Skeletal muscle tissue (tissue), 4 donors: ENCODE measurements around the gene SLX9. TPM values are rescaled to one million over a fixed set of nuclear protein-coding genes. Genes with fewer than 3 reads are reported as not detected.

Source experiments
- H3K27ac ChIP-seq: one replicate; pipeline ENCODE4 v1.7.0; 2013; ENCODE audit warnings: mild to moderate bottlenecking, low read depth, low read length, inconsistent platforms
- H3K27me3 ChIP-seq, 3 donors: one replicate each; pipeline ENCODE4 v1.7.0; 2013; ENCODE audit warnings: low read length in 3 of 3; ENCODE audit not compliant: control insufficient read depth in 3 of 3, insufficient read depth in 3 of 3
- H3K36me3 ChIP-seq, 3 donors: one replicate each; pipeline ENCODE4 v1.7.0; 2013; ENCODE audit warnings: low read length in 3 of 3; ENCODE audit not compliant: control insufficient read depth in 3 of 3, insufficient read depth in 3 of 3
- H3K4me1 ChIP-seq, 3 donors: one replicate each; pipeline ENCODE4 v1.7.0; 2013; ENCODE audit warnings: low read length in 3 of 3, mild to moderate bottlenecking in 3 of 3; ENCODE audit not compliant: control insufficient read depth in 3 of 3, insufficient read depth in 3 of 3
- H3K4me3 ChIP-seq, 3 donors: one replicate each; pipeline ENCODE4 v1.7.0; 2013; ENCODE audit warnings: low read length in 3 of 3
- H3K9ac ChIP-seq, 3 donors: one replicate each; pipeline ENCODE4 v1.7.0; 2013; ENCODE audit warnings: low read length in 3 of 3, mild to moderate bottlenecking in 3 of 3, moderate library complexity in 2 of 3, low read depth in 1 of 3
- H3K9me3 ChIP-seq, 3 donors: one replicate each; pipeline ENCODE4 v1.7.0; 2013; ENCODE audit warnings: low read length in 3 of 3; ENCODE audit not compliant: control insufficient read depth in 3 of 3
- total RNA-seq: library from RNA; depleted of rRNA; stranded (reverse); fragments of >200 nt; gene quantifications from one replicate; pipeline ENCODE4 v1.2.3, GENCODE V29; 2014
- donor health status: Osteomylitis.

SLX9 gene
- total RNA-seq, 1 donor from 2014 or later = 10.4 TPM

DNA sequence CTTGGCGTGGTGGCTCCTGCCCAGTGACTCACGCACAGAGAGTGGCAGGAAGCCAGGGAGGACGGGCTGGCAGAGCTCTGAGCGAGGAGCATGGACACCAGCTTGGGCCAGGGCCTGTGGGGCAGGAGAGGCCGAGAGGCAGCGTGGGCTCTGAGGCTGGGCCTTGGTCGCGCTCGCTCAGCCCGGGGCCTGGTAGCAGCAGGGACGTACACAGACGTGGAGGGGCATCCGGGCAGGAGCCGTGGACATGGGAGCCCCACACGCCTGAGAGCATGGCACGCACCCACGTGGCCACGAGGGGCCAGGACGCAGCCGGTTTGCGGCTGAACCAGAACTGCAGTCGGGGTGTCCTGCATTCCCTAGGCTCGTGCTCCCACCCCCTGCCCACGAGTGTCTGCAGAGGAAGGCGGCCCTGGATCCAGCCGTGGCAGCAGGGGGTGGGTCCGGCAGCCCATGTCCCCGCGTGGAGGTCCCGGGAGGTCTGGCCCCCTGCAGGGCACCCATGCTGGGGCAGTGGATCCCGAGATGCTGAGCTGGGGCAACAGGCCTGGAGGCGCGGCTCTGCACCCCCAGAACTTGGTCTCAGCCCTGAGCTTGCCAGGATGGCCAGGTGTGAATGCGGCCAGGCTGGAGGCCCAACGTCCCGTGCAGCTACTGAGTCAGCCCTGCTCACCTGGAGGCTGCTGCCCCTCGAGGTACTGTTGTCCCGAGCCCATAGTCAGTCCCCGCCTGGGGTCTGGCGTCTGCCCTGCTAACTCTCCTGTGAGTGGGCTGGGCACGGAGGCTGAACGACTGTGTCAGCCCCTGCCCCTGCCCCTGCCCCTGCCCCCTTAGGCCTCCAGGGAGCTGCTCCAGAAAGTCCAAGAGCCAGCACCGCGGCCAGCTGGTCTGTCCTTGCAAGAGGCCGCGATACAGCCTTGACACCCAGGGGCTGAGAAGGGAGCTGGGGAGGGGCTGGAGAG lies 61.6 kb downstream of the SLX9 start:
- no peak overlapping the region for H3K27ac ChIP-seq
- H3K27me3 ChIP-seq = no peaks in the 10 kb centered on the region
- H3K4me1 ChIP-seq = peaks cover 10 to 20% (median 16%) of the 10 kb centered on the region in 3 donors
- no peaks in the 10 kb centered on the region for H3K36me3 ChIP-seq
- peak overlapping the region in 1 of 3 donors; percentile 29 for H3K4me3 ChIP-seq
- no peaks in the 10 kb centered on the region for H3K9me3 ChIP-seq
- H3K9ac ChIP-seq = peak overlapping the region in 1 of 3 donors; percentile 69

DNA sequence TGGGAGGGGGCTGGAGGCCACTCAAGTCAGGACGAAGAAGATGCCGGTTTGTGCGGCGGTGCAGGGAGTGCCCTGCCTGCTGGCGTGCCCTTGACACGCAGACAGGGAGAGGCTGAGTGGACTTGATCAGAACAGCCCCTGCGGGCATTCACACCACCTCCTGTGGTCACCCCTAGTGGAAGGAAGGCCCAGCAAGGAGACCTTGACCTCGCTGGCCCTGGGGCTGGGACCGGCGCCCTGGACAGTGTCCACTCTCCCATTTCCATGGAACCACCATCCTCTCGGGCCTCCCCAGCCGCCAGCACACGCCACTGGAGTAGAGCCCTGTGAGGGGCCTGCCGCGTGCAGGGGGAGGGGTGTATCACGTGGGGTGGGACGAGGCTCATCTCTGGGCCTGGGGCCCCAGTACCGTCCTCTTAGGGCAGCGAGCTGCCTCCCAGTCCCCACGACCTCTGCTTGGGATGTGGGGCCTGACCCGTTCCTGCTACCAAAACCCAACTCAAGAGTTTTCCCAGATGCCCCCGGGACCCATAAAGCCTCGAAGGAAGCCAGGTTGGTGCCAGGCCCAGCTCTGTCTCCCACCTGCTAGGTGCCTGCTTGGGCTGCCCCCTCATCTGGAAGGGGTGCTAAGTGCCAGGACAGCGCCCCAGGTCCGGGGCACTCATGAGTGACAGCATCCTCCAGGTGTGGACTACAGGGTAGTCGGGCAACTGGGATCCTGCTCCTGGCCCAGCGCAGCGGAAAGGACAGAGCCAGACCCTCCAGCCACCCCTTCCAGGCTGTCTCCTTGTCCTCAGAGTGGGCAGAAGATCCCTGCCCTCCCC lies 62.8 kb downstream of the SLX9 start:
- Histone ChIP-seq H3K27ac (no peak overlapping the region), H3K36me3 (no peaks in the 10 kb centered on the region), H3K4me1 (peaks cover 10 to 20% (median 16%) of the 10 kb centered on the region in 3 donors), H3K9ac (no peak overlapping the region), H3K27me3 (no peaks in the 10 kb centered on the region), H3K4me3 (no peak overlapping the region), H3K9me3 (no peaks in the 10 kb centered on the region)

DNA sequence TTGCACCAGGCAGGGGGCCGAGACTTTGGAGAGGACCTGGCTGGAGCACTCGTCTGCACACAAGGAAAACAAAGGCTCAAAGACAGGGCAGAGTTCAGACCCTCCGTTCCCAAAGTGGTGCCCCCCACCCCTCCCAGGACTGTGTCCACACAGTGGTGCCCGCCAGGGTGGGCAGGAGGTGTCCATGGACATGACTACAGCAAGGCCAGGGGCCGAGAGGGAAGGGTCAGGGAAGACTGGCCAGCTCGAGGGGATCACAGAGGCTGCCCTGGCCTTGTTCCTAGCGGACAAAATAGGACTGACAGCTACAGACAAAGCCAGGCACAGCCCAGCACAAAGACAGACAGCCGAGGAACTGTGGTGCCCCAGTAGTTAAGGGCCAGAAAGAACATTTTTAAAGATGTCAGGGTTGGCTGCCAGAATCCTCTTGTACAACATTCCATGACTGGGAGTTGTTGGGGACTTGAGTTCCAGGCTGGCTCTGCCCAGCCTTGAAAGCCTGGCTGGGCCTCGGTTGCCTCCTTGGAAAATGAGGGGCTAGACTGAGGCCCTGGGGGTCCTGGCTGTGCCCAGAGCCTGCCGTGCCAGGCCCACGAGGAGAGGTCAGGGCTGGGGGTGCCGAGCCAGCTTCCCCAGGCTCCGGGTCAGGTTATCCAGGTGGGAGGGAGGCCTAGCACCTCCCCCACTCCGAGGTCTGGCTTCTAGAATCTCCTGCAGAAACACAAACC lies 63.7 kb downstream of the SLX9 start:
- no peak overlapping the region for H3K27ac ChIP-seq
- H3K4me1 ChIP-seq = peaks cover 10 to 20% (median 16%) of the 10 kb centered on the region in 3 donors
- H3K9me3 ChIP-seq = no peaks in the 10 kb centered on the region
- H3K36me3 ChIP-seq = no peaks in the 10 kb centered on the region
- H3K4me3 ChIP-seq = no peak overlapping the region
- H3K27me3 ChIP-seq = no peaks in the 10 kb centered on the region
- H3K9ac ChIP-seq = no peak overlapping the region

DNA sequence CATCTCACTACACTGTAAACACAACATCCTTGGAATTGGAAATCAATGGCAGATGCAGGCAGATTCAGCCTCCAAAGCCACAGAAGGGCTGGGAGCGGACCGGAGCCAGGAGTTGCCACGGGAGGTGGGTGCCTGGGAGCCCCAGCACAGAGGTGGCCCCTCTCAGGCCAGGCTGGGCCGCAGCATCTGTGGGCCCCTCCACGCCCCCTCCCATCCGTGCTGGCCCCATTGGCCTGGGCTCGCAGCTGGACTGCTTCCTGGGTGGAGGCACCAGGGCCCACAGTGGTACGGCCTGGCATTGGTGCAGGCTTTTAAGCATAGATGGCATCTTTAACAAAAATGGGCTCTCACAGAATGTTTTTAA lies 64.2 kb downstream of the SLX9 start:
- H3K27me3 ChIP-seq = no peaks in the 10 kb centered on the region
- H3K27ac ChIP-seq = no peak overlapping the region
- H3K36me3 ChIP-seq = no peaks in the 10 kb centered on the region
- peaks cover 10 to 20% (median 16%) of the 10 kb centered on the region in 3 donors for H3K4me1 ChIP-seq
- H3K9ac ChIP-seq = no peak overlapping the region
- H3K9me3 ChIP-seq = no peaks in the 10 kb centered on the region
- no peak overlapping the region for H3K4me3 ChIP-seq

GRCh38 chr21:45004481-45005247 lies 64.8 kb downstream of the SLX9 start:
- H3K9me3 ChIP-seq = no peaks in the 10 kb centered on the region
- H3K4me1 ChIP-seq = peaks cover 10 to 20% (median 16%) of the 10 kb centered on the region in 3 donors
- H3K27ac ChIP-seq = no peak overlapping the region
- no peaks in the 10 kb centered on the region for H3K27me3 ChIP-seq
- no peak overlapping the region for H3K9ac ChIP-seq
- H3K4me3 ChIP-seq = no peak overlapping the region
- H3K36me3 ChIP-seq = no peaks in the 10 kb centered on the region

- H3K4me1 ChIP-seq = peaks cover 0 to 2% (median 0%) of the 10 kb centered on the region in 3 donors
- H3K9me3 ChIP-seq = no peaks in the 10 kb centered on the region
- no peak overlapping the region for H3K9ac ChIP-seq
- H3K4me3 ChIP-seq = no peak overlapping the region
- H3K27ac ChIP-seq = no peak overlapping the region
- no peaks in the 10 kb centered on the region for H3K36me3 ChIP-seq
- no peaks in the 10 kb centered on the region for H3K27me3 ChIP-seq
Observed at GRCh38 chr21:45006536-45007095, 66.8 kb downstream of the SLX9 start.

- peaks cover 0 to 4% (median 0%) of the 10 kb centered on the region in 3 donors for H3K27me3 ChIP-seq
- no peak overlapping the region for H3K27ac ChIP-seq
- H3K36me3 ChIP-seq = no peaks in the 10 kb centered on the region
- no peaks in the 10 kb centered on the region for H3K9me3 ChIP-seq
- H3K9ac ChIP-seq = no peak overlapping the region
- H3K4me1 ChIP-seq = peaks cover 10 to 12% (median 11%) of the 10 kb centered on the region in 3 donors
- no peak overlapping the region for H3K4me3 ChIP-seq
Observed at GRCh38 chr21:45009616-45010015, 69.8 kb downstream of the SLX9 start.

DNA sequence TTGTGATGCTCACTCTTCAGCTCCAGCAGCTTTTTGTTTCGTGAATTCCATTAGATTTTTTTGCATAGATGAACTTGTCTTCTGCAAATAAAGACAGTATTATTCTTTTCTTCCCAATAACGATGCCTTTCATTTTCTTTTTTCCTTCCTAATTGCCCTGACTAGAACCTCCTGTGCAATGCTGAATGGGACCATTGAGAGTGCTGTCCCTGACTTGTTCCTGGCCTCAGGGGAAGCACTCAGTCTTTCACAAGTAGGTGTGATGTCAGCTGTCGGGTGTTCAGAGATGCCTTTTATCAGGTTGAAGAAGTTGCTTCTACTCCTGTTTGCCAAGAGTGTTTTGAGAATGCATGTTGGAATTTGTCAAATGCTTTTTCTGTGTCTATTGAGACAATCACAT lies 70.3 kb downstream of the SLX9 start:
- H3K36me3 ChIP-seq = no peaks in the 10 kb centered on the region
- H3K27ac ChIP-seq = no peak overlapping the region
- H3K9me3 ChIP-seq = no peaks in the 10 kb centered on the region
- H3K4me3 ChIP-seq = no peak overlapping the region
- peaks cover 0 to 4% (median 0%) of the 10 kb centered on the region in 3 donors for H3K27me3 ChIP-seq
- peaks cover 10 to 12% (median 11%) of the 10 kb centered on the region in 3 donors for H3K4me1 ChIP-seq
- no peak overlapping the region for H3K9ac ChIP-seq

GRCh38 chr21:45010860-45011259 lies 71.0 kb downstream of the SLX9 start:
- no peak overlapping the region for H3K4me3 ChIP-seq
- no peaks in the 10 kb centered on the region for H3K9me3 ChIP-seq
- H3K36me3 ChIP-seq = no peaks in the 10 kb centered on the region
- H3K27ac ChIP-seq = no peak overlapping the region
- peaks cover 0 to 4% (median 0%) of the 10 kb centered on the region in 3 donors for H3K27me3 ChIP-seq
- peaks cover 10 to 12% (median 11%) of the 10 kb centered on the region in 3 donors for H3K4me1 ChIP-seq
- no peak overlapping the region for H3K9ac ChIP-seq
